ENCODE measurements around the gene WDR72.
A peak's percentile ranks its signal among the peaks of the same experiment; 100 is the strongest.
"Not testable (repeated sequence)": the region's sequence is repeated elsewhere in the genome, so short reads cannot be mapped to it uniquely, and the experiment has no call there.

Gene WDR72

DNA sequence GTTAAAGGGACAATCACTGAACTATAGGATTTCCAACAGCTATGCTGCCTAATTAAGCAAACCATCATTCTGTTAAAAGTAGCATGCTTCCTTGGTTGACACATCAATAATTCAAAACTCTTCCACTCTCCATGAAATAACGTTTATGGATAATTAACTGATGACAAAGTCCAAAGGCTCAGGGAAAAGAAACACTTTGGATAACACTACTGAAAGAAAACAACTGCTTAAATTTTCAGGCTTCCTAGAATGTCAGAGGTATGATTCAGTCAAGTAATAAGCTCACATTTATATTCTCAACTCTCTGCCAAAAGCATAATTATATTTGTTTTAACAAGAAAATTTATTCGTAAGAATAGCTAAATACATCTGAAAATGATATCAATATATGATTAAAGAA, 49.6 kb downstream of the WDR72 start:
- no peak for DNase-seq (ENCODE audit: low read depth)

DNA sequence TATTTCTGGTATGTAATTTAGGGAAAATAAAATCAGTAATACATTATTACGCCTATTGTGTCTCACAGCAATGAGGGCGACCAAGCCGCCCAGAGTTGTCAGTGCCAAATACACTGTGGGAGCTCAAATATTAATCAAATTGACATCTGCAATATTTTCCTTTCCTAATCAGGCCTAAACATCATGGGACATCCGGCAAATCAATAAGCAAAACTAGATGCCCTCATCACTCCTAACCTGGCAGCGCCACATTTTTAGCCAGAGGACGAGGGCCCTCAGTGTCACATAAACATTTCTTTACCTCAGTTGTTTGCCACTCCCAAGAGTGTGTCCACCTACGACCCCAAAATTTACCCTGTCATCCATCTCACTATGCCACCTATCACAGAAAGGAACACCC, 64.1 kb downstream of the WDR72 start:
- DNase-seq (ENCODE audit: low read depth), result no peak

DNA sequence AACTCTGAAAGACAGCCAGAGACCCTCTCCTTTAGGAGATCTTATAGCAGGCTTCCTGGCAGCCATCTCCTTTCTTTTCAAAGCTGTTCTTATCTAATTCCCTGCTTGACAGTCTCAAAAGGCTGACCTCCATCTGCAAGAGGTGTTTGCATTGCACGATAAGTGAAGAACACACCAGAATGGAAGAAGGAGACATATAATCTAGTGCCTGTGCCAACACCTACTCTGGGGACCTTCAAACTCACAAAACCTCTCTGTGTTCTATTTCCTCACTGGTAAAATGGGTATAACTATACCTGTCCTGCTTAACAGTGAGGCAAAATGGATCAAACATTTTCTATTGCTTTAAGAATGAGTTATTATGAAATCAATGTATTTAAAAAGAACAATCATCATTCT, 65.0 kb downstream of the WDR72 start:
- no peak for DNase-seq (ENCODE audit: low read depth)

DNA sequence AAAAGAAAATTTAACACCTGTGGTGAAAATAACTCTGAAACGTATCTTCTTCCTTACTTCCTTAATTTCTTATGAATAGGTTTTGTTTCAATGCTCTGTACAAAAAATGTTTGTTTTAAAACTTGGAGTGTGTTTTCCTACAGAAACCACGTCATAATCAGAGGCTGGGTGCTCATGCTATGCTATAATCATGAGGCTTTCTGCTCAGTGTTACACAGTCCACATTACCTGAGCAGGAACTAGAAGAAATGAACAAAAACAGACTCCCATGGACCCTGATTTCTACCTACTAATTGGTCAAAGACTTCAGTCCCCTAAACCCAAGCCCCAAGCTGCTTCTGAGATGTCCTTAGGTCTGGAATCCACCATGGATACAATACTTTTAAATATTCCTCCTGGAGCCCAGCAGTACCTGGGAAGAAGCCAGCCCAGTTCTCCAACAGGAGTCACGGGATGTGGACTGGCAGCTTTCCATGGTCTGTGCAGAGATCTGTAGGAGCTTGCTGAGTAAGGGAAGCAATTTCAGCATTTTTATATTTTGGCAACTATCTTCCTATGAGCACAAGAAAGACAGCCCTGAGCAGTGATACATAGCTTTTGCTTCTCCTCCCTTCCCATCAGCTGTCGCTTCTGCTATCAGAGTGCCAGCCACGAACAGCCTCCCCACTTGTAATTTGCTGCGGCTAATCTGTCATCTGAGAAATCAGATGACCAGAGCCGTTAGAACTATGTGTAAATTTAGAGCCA, 65.6 kb downstream of the WDR72 start:
- no peak for DNase-seq (ENCODE audit: low read depth)

DNA sequence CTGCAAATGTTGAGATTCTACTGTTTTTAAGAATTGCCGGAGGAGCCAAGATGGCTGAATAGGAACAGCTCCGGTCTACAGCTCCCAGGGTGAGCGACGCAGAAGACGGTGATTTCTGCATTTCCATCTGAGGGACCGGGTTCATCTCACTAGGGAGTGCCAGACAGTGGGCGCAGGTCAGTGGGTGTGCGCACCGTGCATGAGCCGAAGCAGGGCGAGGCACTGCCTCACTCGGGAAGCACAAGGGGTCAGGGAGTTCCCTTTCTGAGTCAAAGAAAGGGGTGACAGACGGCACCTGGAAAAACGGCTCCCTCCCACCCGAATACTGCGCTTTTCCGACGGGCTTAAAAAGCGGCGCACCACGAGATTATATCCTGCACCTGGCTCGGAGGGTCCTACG, 75.3 kb downstream of the WDR72 start:
- not testable (repeated sequence) for DNase-seq (ENCODE audit: low read depth)

DNA sequence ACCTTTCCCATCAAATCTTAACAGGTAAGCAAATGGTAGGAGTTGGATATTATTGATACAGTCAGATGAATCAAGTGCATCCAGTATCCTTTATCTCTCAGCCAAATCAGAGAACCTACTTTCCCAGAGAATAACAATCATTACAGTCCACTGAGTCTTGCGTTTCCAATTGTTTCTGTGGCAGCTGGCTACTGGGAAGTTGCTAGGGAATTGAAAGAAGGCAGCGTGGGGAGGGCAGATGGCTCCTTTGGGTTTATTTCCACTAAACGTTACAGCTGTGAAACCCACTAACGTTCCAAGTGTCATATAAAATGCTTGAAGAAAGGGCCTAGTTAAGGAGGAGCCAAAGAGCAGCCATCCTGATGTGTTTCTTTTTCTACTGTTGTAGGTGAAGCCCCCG, 78.4 kb downstream of the WDR72 start:
- no peak for DNase-seq (ENCODE audit: low read depth)

DNA sequence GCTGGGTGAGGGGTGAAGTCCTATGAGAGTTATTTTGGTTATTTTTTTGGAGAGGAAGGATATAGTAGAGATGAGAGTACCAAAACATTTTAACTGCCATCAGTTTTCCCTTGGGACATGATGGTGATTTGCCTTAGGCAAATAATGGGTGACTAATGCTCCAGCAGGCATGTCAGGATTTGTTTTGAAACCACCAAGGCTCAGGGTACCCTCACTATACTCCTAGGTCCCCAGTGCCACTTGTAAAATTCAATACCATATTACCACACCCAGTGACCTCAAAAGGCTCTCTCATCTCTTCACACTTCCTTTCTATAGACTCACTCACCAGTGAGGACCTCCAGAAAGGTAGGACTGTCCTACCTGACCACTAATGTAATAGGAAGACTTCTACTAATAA, 83.6 kb downstream of the WDR72 start:
- no peak for DNase-seq (ENCODE audit: low read depth)

DNA sequence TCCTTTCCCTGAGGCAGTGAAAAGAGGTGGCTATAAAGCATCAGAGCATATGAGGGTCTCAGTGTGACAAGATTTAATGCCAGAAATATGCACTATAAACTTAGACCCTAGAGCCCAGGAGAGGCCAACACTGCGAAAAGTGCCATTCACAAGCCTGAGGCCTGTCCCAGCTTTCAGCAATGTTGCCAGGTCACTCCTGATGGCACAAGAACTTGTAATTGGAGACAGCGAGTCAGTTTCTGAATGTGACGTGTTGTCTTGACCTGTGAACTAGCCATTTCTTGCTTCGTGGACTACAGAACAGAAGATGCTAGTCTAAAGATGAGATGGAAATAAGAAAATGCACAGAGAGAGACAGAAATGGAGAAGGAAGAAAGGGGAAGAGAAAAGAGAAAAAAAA, 87.9 kb downstream of the WDR72 start:
- no peak for DNase-seq (ENCODE audit: low read depth)

DNA sequence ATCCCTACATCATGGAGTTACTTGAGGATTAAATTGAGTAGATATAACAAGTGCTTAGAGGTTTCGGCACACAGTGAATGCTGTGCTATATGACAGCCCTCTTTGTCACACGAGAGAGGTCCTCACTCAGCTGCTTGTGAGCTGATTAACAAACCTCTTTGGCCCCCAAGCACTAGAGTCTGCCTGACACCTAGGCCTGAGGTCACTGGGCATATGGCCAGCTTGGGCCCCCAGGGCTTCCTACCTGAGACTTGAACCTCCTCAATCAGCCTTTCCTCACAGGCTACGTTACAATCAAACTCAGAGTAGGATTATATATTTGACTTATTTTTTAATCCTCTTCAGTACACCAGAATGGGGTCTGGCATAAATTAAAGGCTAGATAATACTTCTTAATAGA, 88.8 kb downstream of the WDR72 start:
- no peak for DNase-seq (ENCODE audit: low read depth)

DNA sequence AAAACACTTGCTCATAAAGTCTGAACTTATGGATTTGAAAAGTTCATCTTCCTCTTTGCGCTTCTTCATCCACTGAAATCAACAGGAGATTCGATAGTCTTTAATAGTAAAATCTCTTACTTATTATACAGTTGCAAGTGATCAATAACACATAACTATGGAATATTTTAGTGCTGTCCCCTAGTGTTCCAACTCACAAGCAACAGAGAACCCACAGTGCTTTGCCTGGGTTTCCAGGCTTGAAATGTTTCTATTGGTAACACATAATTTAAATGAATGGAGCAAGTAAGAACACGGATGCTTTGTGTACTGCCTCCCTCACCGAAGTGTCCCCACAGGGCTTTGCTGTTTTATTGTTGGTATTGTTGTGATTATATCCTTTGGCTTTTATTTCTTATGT, 93.5 kb downstream of the WDR72 start:
- no peak for DNase-seq (ENCODE audit: low read depth)

DNA sequence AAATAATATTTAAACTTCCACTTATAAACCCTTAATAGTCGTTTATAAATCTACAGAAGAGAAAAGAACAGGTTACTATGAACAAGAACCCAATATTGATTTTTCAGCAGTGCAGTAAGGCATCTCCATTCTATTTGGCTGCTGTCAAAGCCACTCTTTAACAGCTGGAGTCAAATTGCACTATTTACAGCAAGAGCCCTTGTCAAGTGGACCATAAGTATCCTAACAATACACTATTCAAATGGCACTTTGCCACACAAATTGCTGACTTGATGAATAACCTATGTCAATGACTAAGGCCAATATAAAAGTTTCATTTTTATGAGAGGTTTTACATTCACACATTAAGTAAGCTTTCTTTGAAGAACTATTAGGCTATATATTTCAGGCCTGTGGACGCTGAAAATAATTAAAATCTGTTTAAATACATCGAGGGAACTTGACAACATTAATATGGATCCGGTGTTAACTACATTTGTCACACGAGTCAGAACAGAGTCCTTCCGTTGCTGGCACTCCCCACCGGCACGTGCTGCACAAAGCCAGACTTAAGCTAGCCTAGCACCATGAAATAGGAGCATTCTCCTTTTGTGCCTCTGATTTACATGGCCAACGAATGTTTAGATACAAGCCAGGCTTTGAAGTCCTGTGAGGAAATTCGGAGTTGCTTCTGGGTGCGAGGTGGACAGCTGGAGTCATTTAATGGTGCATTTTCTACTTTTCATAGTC, 100.5 kb downstream of the WDR72 start:
- DNase-seq (ENCODE audit: low read depth), result no peak

DNA sequence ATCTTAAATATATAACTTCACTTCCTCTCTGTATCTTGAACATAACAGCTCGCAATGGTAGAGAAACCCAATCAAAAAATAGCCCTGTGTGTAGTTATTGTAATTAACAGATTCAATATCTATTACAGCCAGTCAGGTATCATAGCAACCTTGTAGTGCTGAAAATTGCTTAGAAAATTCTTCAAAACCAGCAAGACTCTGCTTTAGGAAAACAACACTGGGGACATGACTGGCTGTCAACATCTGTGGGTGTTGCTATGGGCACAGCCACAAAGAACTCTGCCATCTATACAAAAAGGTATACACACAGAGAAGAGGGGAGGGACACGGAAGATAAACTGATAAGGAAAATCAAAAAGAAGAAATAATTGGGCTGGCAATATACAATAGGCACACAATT, 101.2 kb downstream of the WDR72 start:
- no peak for DNase-seq (ENCODE audit: low read depth)

DNA sequence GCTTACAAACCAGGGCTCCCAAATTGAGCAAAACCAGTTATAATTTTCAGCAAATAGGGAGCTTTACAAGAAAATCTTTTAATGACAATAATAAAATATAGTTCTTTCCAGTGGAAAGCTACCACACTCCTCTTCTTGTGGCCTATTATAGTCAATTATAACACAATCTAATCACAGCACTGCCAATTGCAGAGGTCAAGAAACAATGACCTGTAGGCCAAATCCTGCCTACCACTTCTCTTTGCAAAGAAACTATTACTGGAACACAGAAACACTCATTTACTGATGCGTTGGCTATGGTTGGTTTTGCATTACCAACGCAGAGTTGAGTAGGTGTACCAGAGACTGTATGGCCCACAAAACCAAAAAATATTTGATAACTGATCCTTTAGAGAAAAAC, 110.5 kb downstream of the WDR72 start:
- DNase-seq (ENCODE audit: low read depth), result no peak

DNA sequence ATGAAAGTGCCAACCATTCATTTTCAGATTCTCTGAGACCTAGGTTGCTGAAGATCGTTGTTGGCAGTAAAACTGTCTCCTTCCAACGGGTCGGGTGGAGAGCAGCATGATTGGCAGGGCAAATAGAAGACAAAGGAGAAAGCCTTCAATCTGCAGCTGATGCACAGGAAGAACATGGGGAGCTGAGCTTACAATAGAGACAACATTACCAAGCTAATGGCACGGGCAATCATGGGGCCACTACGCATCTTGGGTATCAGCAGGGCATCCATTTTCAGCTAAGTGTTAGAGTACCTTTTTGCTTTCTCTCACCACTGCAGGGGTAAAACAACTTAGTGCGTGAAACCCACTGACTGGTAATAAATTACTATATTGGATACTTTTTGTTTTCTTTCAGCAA, 114.8 kb downstream of the WDR72 start:
- DNase-seq (ENCODE audit: low read depth), result no peak

DNA sequence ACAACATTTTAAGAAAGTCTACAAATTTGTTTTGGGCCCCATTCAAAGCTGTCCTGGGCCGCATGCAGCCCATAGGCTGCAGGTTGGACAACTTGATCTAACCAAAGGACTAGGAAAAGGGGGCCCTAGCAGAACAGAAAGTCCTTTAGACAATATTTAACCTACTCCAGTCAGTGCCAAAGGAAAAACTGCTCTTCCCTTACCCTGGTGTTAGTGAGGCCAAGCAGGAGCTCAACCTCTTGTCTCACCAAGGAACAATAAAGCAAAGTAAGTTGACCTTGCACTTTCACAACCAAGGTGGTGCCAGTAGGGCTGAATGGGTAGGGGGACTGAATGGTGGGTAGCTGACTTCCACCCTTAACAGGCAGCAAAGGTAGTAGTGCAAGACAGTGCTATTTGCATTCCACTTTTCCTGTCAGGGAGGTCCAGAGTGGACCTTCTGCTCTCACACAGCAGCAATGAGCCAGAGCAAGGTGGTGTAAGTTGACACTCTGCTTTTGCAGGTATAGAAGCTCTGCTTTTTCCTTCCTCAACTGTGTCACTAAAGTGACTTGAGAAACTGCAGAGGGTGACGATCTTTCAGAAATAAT, 124.9 kb downstream of the WDR72 start:
- no peak for DNase-seq (ENCODE audit: low read depth)

DNA sequence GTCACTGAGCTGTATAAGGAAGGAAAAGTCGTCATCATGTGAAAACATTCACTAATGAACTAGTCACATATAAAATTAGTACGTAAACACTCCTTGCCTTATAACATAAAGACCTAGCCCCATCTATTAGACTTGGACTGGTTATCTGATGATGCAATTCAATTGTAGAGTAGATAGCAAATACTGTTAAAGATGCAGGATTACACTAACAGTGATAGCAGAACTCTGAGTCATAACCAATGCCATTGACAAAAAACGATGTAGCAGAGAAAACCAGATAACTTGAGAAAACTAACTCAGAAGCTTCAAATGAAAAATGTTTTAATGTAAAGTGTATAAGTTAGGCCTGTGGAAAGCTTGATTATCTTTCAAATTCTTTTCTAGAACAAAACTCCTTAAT, 132.2 kb downstream of the WDR72 start:
- no peak for DNase-seq (ENCODE audit: low read depth)

DNA sequence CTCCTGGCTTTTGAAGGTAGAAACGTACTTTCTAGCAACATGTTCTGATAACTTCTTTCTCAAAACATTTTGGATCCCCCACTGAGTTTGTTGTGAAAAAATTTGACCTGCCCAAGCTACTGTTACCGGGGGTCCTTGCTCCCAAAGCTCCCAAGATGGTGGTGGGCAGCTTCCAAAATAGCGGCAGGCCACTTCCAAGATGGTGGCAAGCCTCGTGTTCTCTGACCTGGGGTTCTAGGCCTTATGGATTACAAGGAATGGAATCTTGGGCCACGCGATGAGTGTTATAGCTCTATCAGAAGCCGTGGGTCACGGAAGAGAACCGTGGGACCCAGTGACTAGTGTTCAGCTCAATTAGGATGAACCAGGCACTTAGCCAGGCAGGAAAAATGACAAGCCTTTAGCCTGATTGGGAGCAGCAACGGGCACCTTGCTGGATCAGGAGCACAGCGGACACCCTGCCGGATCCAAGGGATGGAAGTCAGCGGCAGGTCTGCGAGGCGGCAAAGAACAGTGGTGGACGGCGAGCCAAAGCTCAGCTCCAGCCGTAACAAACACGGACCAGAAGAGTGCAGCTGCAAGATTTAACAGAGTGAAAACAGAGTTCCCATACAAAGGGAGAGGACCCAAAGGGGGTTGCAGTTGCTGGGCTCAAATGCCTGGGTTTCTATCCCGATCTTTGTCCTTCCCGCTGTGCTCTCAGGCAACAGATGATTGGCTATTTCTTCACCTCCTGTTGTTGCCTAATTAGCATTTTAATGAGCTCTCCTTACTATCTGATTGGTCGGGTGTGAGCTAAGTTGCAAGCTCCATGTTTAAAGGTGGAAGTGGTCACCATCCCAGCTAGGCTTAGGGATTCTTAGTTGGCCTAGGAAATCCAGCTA, 133.3 kb downstream of the WDR72 start:
- no peak for DNase-seq (ENCODE audit: low read depth)

DNA sequence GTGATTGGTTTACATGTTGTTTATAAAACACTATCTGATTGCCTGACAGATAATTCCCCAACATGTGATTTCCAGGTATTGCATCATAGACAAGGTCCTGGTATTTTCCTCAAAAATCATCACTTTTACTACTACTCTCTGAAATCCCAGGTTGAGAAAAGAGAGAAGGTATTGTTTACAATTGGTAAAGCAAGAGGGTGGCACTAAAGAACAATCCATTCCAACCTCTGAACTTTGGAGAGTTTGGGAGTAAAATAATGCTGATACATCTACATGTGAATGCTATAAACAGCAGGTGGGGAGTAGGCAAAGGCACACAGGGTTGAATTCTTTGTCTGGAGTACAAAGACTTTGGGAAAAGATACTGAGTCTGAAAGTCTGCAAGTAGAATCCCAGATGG, 134.2 kb downstream of the WDR72 start:
- DNase-seq (ENCODE audit: low read depth), result no peak

DNA sequence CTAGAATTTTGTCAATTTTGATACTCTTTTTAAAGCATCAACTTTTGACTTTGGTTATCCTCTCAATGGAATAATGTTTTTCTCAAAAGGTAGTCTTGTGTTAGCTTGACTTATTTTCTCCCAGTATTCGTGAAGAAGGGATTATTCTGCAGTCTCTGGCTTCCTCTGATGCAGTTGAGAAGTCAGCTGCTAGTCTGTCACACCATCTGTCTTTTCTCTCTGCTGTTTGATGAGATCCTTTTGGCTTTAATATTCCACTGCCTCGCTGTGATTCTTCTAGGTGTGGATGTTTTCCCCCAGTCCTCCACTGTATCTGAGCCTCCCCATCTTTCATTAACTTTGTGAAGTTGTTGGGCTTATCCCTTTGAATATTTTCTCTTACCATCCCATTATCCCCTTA, 141.0 kb downstream of the WDR72 start:
- DNase-seq (ENCODE audit: low read depth), result no peak

DNA sequence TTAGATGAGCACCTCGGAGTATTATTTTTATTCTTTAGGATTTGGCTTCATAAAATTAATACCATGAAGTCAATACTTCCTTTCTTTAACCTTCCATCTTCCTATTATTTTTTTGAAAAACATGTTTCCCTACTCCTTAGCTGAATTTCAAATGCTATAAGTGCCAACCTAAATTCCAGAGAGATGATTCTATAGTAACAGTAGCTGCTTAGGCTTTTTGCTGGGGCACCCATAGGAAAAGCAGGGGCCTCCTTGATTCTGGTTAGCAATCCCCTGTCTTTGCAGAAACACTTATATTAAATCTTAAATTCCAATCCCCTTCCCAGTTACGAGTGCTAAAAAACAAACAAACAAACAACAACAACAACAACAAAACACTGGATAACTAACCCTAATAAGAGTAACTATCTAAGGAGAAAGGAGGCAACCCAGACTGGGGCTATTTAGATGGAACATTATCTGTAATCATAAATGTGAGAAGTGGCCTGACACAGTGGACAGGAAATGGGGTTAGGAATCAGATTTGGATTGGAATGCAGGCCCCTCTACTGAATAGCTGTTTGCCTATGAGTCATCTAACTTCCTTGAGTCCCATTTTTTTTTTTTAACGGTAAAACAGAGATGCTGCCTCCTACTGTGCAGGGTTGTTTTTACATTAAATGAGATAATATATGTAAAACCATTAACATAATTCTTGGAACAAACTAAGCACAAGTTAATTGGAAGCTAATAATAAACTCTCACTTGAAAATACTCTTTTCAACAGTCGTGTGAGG, 148.1 kb downstream of the WDR72 start:
- peak; percentile 1 for DNase-seq (ENCODE audit: low read depth)

DNA sequence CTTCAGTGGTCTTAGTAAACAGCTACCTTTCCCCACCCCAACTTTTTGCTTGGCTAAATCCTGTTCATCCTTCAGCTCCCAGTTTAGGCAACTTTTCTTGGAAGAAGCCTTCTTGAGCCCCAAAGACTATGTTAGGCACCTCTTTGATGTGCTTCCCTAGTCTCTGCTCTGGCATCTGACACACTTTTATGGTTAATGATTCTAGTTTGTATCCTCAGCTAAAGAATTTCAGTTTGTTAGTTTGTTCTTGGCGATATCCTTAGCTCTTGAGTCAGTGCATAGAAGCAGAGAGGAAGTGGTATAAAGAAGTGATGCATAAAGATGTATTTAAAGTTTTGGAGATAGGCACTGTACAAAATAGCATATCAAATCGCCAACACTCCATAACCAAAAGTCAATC, 168.4 kb downstream of the WDR72 start:
- no peak for DNase-seq (ENCODE audit: low read depth)

DNA sequence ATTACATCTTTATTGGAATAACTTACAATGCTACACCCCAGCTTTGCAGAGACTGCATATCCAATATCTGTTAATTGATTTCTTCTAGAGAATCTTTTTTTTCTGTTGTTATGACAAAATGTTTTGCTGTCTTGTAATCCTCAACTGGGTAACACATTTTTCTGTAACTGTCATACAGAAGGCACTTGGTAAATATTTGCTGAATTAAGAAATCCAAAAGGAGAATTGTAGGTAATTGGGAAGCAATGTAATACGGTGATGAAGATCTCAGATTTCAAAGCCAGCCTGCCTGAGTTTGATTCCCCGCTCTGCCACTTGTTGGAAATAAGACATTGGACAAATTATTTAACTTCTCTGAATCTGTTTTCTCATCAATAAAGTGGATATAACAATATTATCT, 169.1 kb downstream of the WDR72 start:
- no peak for DNase-seq (ENCODE audit: low read depth)
